K562 (cell line): ENCODE results near the gene UBE2G2. TPM values are rescaled to one million over a fixed set of nuclear protein-coding genes. Genes with fewer than 3 reads are reported as not detected.

Experiments used
- C11orf30 ChIP-seq: fragments of 450-650 bp; IDR thresholded peaks from 2 replicates; pipeline ENCODE4 v1.6.1; 2016; ENCODE audit warnings: low read depth, mild to moderate bottlenecking
- CREB1 ChIP-seq, 2 experiments: sonication (generic) in 1 of 2; formaldehyde crosslinking in 1 of 2; IDR thresholded peaks; 2 replicates each; pipeline versions ENCODE4 v1.6.1 to v1.8.0; 2012 to 2022; ENCODE audit warnings: inconsistent platforms in 1 of 2, mild to moderate bottlenecking in 1 of 2, missing genetic modification reagents in 1 of 2, moderate library complexity in 1 of 2
- EP300 ChIP-seq: IDR thresholded peaks from 2 replicates; pipeline ENCODE4 v1.6.1; 2012; ENCODE audit warnings: low read length, improper control_type of control experiment
- GATAD2B ChIP-seq: fragments of 450-650 bp; IDR thresholded peaks from 2 replicates; pipeline ENCODE4 v1.6.1; 2017; ENCODE audit warnings: mild to moderate bottlenecking, borderline replicate concordance
- PHF8 ChIP-seq: fragments of 200-600 bp; sonication (generic); IDR thresholded peaks from 2 replicates; pipeline ENCODE4 v1.6.1; 2012; ENCODE audit warnings: mixed run types, mild to moderate bottlenecking, inconsistent platforms, low read length, moderate library complexity, borderline replicate concordance
- RBM34 ChIP-seq: fragments of 200-400 bp; formaldehyde crosslinking; IDR thresholded peaks from 2 replicates; pipeline ENCODE4 v1.6.1; 2018; ENCODE audit warnings: low read length, borderline replicate concordance; ENCODE audit not compliant: insufficient read depth
- SMAD1 ChIP-seq: fragments of 150-350 bp; IDR thresholded peaks from 2 replicates; pipeline ENCODE4 v1.6.1; 2014; ENCODE audit warnings: low read length, low read depth; ENCODE audit not compliant: partially characterized antibody
- SP2 ChIP-seq: IDR thresholded peaks from 2 replicates; pipeline ENCODE4 v1.6.1; 2011; ENCODE audit warnings: mild to moderate bottlenecking, low read depth, low read length, moderate library complexity; ENCODE audit not compliant: poor library complexity, severe bottlenecking; ENCODE audit errors: extremely low read depth
- ZNF175 ChIP-seq: fragments of 200-800 bp; sonication (Bioruptor generic); IDR thresholded peaks from 2 replicates; pipeline ENCODE4 v1.6.1; 2016; ENCODE audit warnings: low read depth, mild to moderate bottlenecking, missing genetic modification characterization, missing compliant biosample characterization
- ZNF282 ChIP-seq: sonication (generic); formaldehyde crosslinking; IDR thresholded peaks from 2 replicates; pipeline ENCODE4 v1.8.1; 2023; ENCODE audit warnings: missing genetic modification reagents
- polyA plus RNA-seq, 8 experiments: library from polyadenylated mRNA; depleted of rRNA in 4 of 8; stranded (reverse) in 5 of 8; unstranded in 3 of 8; fragments of >200 nt; fragmentation: Nextera tagmentation in 2 of 8; fragmentation: Illumina TruSeq in 1 of 8; extraction: Ambion mirVana in 2 of 8; extraction: Trizol in 1 of 8; gene quantifications; 2 replicates each; pipeline versions ENCODE4 v1.2.1 to v1.2.3, GENCODE V29; 2011 to 2014; ENCODE audit warnings: inconsistent platforms in 1 of 8, missing spikeins in 1 of 8
- total RNA-seq, 7 experiments: library from RNA; depleted of rRNA in 6 of 7; stranded (reverse); fragments of >200 nt in 6 of 7; fragmentation: Illumina TruSeq in 2 of 7; extraction: Trizol in 2 of 7; gene quantifications; 2 replicates each; pipeline versions ENCODE4 v1.2.1 to v1.2.3, GENCODE V29; 2011 to 2021; ENCODE audit warnings: low replicate concordance in 1 of 7
- TF ChIP-seq, protein P1 (sequence below): sonication (generic); formaldehyde crosslinking; IDR thresholded peaks from 2 replicates; pipeline ENCODE4 v1.8.1; 2022; ENCODE audit warnings: missing genetic modification reagents
- TF ChIP-seq, protein P2 (sequence below): fragments of 250-450 bp; sonication (Bioruptor Pico); IDR thresholded peaks from 2 replicates; pipeline ENCODE4 v1.8.0; 2021; ENCODE audit warnings: borderline replicate concordance, mild to moderate bottlenecking, moderate library complexity; ENCODE audit not compliant: poor library complexity, severe bottlenecking
- TF ChIP-seq, protein P3 (sequence below): fragments of 200-800 bp; sonication (Bioruptor generic); IDR thresholded peaks from 2 replicates; pipeline ENCODE4 v1.6.1; 2016; ENCODE audit warnings: missing genetic modification characterization, missing compliant biosample characterization
- TF ChIP-seq, protein P4 (sequence below): fragments of 250-450 bp; sonication (Bioruptor Pico); IDR thresholded peaks from 2 replicates; pipeline ENCODE4 v1.8.0; 2021; ENCODE audit warnings: moderate library complexity, mild to moderate bottlenecking, inconsistent platforms
- TF ChIP-seq, protein P5 (sequence below): fragments of 450-650 bp; formaldehyde crosslinking; IDR thresholded peaks from 2 replicates; pipeline ENCODE4 v1.4.0; 2020; ENCODE audit warnings: mild to moderate bottlenecking, moderate library complexity

The UBE2G2 gene
- total and polyA plus RNA-seq, 9 of the 15 experiments (the other 6 are each of a cell fraction or from before 2014, with no cell fraction given) = 47.5 to 225 (median 140) TPM

DNA sequence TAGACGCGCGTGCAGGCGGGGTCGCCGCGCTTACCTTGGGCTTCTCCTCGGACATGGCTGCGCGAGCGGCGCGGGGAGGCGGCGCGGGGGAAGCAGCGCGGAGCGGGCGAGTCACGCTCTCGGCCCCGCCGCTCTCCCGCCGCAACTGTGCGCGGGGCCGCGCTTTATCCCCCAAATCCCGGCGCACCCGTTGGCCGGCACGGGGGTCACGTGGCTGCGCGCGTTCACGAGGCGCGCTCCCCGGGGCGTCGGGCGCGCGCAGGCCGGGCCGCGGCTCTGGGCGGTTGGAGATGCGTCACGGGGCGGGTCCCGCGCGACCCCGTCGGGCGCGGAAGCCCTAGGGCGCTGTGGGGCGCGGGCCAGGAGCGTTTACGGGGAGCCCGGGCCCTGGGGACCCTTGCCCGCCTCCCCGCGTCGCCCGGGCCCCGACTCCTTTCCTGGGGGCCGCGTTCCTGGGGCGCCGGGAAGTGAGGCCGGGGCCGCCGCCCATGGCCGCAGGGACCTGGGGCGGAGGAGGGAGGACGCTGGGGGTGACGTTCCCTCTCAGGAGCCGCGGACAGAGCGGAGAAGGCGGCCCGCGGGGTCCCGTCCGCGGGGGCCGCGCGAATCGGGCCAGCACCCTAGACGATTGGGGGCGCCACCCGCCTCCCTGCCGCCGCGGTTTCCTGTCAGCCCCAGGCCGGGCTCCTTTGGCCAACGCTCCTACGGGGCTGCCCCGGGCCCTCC lies 16.5 kb upstream of the UBE2G2 start, which contains the start of gene SUMO3 (continued):
- TF ChIP-seq, protein P1, sequence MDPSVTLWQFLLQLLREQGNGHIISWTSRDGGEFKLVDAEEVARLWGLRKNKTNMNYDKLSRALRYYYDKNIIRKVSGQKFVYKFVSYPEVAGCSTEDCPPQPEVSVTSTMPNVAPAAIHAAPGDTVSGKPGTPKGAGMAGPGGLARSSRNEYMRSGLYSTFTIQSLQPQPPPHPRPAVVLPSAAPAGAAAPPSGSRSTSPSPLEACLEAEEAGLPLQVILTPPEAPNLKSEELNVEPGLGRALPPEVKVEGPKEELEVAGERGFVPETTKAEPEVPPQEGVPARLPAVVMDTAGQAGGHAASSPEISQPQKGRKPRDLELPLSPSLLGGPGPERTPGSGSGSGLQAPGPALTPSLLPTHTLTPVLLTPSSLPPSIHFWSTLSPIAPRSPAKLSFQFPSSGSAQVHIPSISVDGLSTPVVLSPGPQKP (CRISPR knock-in tag) = no peak
- peak; percentile 98 for TF ChIP-seq GATAD2B
- peak; percentile 99 for TF ChIP-seq ZNF175 (CRISPR knock-in tag)
- TF ChIP-seq, protein P2, sequence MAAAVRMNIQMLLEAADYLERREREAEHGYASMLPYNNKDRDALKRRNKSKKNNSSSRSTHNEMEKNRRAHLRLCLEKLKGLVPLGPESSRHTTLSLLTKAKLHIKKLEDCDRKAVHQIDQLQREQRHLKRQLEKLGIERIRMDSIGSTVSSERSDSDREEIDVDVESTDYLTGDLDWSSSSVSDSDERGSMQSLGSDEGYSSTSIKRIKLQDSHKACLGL (CRISPR knock-in tag) = peak; percentile 70
- peak; percentile 62 for TF ChIP-seq SMAD1
- TF ChIP-seq SP2 = no peak
- TF ChIP-seq RBM34 = no peak
- TF ChIP-seq, protein P3, sequence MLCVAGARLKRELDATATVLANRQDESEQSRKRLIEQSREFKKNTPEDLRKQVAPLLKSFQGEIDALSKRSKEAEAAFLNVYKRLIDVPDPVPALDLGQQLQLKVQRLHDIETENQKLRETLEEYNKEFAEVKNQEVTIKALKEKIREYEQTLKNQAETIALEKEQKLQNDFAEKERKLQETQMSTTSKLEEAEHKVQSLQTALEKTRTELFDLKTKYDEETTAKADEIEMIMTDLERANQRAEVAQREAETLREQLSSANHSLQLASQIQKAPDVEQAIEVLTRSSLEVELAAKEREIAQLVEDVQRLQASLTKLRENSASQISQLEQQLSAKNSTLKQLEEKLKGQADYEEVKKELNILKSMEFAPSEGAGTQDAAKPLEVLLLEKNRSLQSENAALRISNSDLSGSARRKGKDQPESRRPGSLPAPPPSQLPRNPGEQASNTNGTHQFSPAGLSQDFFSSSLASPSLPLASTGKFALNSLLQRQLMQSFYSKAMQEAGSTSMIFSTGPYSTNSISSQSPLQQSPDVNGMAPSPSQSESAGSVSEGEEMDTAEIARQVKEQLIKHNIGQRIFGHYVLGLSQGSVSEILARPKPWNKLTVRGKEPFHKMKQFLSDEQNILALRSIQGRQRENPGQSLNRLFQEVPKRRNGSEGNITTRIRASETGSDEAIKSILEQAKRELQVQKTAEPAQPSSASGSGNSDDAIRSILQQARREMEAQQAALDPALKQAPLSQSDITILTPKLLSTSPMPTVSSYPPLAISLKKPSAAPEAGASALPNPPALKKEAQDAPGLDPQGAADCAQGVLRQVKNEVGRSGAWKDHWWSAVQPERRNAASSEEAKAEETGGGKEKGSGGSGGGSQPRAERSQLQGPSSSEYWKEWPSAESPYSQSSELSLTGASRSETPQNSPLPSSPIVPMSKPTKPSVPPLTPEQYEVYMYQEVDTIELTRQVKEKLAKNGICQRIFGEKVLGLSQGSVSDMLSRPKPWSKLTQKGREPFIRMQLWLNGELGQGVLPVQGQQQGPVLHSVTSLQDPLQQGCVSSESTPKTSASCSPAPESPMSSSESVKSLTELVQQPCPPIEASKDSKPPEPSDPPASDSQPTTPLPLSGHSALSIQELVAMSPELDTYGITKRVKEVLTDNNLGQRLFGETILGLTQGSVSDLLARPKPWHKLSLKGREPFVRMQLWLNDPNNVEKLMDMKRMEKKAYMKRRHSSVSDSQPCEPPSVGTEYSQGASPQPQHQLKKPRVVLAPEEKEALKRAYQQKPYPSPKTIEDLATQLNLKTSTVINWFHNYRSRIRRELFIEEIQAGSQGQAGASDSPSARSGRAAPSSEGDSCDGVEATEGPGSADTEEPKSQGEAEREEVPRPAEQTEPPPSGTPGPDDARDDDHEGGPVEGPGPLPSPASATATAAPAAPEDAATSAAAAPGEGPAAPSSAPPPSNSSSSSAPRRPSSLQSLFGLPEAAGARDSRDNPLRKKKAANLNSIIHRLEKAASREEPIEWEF (CRISPR knock-in tag) = peak; percentile 91
- no peak for TF ChIP-seq C11orf30
- TF ChIP-seq CREB1 (IDR thresholded peaks at IDR 0.05) = no peak; the same call in none of the 2 replicates
- 0 out of 2 replicates have a peak, but pooled peaks have one; percentile 7 for TF ChIP-seq CREB1 (CRISPR knock-in tag; IDR thresholded peaks at IDR 0.05)
- peak; percentile 74; the same call in 1 of the 2 replicates for TF ChIP-seq PHF8
- 0 out of 2 replicates have a peak, but pooled peaks have one; percentile 47 for TF ChIP-seq EP300
- no peak for TF ChIP-seq ZNF282 (CRISPR knock-in tag)
- TF ChIP-seq, protein P4, sequence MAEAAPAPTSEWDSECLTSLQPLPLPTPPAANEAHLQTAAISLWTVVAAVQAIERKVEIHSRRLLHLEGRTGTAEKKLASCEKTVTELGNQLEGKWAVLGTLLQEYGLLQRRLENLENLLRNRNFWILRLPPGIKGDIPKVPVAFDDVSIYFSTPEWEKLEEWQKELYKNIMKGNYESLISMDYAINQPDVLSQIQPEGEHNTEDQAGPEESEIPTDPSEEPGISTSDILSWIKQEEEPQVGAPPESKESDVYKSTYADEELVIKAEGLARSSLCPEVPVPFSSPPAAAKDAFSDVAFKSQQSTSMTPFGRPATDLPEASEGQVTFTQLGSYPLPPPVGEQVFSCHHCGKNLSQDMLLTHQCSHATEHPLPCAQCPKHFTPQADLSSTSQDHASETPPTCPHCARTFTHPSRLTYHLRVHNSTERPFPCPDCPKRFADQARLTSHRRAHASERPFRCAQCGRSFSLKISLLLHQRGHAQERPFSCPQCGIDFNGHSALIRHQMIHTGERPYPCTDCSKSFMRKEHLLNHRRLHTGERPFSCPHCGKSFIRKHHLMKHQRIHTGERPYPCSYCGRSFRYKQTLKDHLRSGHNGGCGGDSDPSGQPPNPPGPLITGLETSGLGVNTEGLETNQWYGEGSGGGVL = no peak
- TF ChIP-seq, protein P5, sequence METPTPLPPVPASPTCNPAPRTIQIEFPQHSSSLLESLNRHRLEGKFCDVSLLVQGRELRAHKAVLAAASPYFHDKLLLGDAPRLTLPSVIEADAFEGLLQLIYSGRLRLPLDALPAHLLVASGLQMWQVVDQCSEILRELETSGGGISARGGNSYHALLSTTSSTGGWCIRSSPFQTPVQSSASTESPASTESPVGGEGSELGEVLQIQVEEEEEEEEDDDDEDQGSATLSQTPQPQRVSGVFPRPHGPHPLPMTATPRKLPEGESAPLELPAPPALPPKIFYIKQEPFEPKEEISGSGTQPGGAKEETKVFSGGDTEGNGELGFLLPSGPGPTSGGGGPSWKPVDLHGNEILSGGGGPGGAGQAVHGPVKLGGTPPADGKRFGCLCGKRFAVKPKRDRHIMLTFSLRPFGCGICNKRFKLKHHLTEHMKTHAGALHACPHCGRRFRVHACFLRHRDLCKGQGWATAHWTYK = peak; percentile 98
